T-helper 1 cell treated with Interleukin-12 subunit alpha and Interleukin-12 subunit beta and Interleukin-4 antibody, amounts not matched to agents 30 μg/mL and 1 μg/mL, for 36 hours (primary cell): Measurements from ENCODE around the gene MTHFD1L.
A peak's percentile ranks its signal among the peaks of the same experiment; 100 is the strongest.

ENCODE experiments used
- H3K27ac Mint-ChIP-seq: one replicate; pipeline ENCODE4 v1.8.0; 2021; ENCODE audit warnings: mild to moderate bottlenecking, mixed read lengths
- H3K27me3 Mint-ChIP-seq: one replicate; pipeline ENCODE4 v1.8.0; 2021; ENCODE audit warnings: low read depth, mixed read lengths
- H3K36me3 Mint-ChIP-seq: one replicate; pipeline ENCODE4 v1.8.0; 2021; ENCODE audit warnings: low read depth, mixed read lengths
- H3K4me1 Mint-ChIP-seq: one replicate; pipeline ENCODE4 v1.8.0; 2021; ENCODE audit warnings: low read depth, mixed read lengths
- H3K4me3 Mint-ChIP-seq: one replicate; pipeline ENCODE4 v1.8.0; 2021; ENCODE audit warnings: mild to moderate bottlenecking, moderate library complexity, mixed read lengths
- H3K9me3 Mint-ChIP-seq: one replicate; pipeline ENCODE4 v1.8.0; 2021; ENCODE audit warnings: mixed read lengths

Gene MTHFD1L

DNA sequence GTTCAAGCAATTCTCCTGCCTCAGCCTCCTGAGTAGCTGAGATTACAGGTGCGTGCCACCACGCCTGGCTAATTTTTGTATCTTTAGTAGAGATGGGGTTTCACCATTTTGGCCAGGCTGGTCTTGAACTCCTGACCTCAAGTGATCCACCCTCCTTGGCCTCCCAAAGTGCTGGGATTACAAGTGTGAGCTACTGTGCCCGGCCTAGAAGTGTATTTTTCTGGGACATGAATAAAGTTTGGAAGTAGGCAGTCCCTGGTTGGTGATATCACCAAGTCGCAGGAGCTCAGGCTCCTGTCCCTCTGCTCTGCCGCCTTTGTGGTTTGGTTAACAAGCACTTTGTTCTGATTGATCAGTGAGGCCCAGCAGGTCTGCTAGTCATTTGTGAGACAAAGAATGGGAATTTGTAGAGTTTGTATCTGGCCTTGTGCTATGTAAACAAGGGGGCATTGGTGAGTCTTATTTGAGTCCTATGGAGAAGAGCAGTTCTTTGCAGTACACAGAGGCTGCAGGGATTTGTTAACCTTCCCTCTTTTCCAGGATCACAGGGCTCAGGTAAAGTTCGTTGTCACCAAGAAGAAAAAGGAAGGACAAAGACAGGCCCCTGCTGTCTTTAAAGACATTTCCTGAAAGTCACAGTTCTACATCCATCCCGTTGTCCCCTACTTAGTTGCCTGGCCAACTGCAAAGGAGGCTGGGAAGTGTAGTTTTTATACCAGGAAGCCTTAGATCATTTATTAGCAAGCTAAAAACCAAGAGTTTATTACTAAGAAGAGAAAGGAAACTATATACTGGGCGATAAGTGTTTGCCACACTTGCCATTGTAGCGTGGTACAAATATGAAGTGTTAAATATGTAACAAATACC lies 13.1 kb downstream of the MTHFD1L start:
- H3K27me3 Mint-ChIP-seq: no peaks in the 10 kb centered on the region
- H3K36me3 Mint-ChIP-seq: peaks cover 10% of the 10 kb centered on the region
- no peaks in the 10 kb centered on the region for H3K9me3 Mint-ChIP-seq
- no peak overlapping the region for H3K27ac Mint-ChIP-seq
- H3K4me1 Mint-ChIP-seq: peaks cover 11% of the 10 kb centered on the region
- H3K4me3 Mint-ChIP-seq: no peak overlapping the region

DNA sequence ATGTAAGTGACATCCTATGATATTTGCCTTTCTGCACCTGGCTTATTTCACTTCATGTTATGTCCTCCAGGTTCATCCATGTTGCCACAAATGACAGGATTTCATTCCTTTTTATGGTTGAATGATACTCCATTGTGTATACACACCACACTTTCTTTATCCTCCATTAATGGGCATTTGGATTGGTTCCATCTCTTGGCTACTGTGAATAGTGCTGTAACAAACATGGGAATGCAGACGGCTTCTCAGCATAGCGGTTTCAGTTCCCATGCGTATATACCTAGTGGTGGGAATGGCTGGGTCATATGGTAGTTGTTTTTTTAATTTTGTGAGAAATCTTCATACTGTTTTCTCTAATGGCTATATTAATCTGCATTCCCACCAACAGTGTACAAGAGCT lies 14.8 kb downstream of the MTHFD1L start:
- H3K27ac Mint-ChIP-seq: no peak overlapping the region
- H3K4me3 Mint-ChIP-seq: no peak overlapping the region
- peaks cover 11% of the 10 kb centered on the region for H3K36me3 Mint-ChIP-seq
- H3K4me1 Mint-ChIP-seq: peaks cover 11% of the 10 kb centered on the region
- H3K9me3 Mint-ChIP-seq: no peaks in the 10 kb centered on the region
- H3K27me3 Mint-ChIP-seq: no peaks in the 10 kb centered on the region

DNA sequence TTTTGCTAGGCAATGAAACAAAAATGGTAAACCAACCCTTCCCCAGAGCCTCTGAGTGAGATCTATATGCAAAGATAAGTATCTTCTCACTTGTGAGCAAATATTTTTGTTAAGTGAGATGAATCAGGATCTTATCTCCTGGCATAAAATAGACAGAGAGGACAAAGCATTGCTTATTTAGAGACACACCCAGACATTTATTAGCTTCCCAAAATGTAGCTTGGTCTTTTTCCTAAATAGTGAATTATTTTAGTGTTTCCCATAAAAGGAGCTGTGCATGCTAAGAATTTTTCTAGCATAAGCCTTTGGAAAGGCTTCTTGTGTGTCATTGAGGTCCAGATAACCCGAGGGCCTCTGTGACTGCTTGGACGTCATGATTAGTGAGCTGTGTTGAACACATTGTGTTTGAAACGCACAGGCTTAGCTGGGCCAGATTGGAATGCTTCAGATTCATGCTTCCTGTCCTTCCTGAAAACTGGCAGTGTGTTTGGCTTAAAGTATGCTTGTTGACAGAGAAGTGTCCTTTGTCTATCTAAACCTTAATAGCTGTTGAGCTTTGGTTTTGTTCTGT lies 16.5 kb downstream of the MTHFD1L start:
- Mint-ChIP-seq H3K27ac (no peak overlapping the region), H3K4me3 (no peak overlapping the region), H3K4me1 (peaks cover 11% of the 10 kb centered on the region), H3K36me3 (peaks cover 12% of the 10 kb centered on the region), H3K27me3 (no peaks in the 10 kb centered on the region), H3K9me3 (no peaks in the 10 kb centered on the region)

DNA sequence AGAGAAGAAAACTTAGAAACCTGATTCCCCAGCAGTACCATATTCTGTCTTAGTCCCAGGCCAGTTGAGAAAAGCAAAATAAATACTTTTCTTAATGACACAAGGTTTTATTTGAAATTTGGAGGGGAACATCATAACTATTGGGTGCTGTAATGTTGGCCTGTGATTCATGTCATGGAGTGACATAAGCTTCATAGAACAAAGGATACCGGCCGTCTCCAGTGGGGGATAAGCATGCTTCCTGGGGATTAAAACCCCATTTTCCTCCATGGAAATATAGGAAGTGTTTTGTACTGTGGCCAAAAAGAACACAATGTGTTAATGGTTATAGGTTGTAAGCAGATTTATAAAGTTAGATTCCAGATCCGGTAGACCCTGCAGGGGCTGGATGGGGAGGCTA lies 18.0 kb downstream of the MTHFD1L start:
- Mint-ChIP-seq H3K9me3 (no peaks in the 10 kb centered on the region), H3K36me3 (peaks cover 24% of the 10 kb centered on the region), H3K4me1 (peaks cover 16% of the 10 kb centered on the region), H3K27me3 (no peaks in the 10 kb centered on the region), H3K4me3 (no peak overlapping the region), H3K27ac (no peak overlapping the region)

DNA sequence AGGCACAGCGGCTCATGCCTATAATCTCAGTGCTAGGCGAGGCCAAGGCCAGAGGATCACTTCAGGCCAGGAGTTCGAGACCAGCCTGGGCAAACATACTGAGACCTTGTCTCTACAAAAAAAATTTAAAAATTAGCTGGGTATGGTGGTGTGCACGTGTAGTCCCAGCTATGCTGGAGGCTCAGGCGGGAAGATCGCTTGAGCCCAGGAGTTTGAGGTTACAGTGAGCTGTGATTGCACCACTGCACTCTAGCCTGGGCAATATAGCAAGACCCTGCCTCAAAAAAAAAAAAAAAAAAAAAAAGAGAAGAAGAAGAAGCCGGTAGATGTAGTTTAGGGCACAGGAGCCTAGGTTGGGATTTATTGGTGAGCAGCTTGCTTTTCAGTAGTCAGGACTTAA lies 20.7 kb downstream of the MTHFD1L start:
- Mint-ChIP-seq H3K9me3 (no peaks in the 10 kb centered on the region), H3K4me1 (peaks cover 13% of the 10 kb centered on the region), H3K27ac (no peak overlapping the region), H3K36me3 (peaks cover 25% of the 10 kb centered on the region), H3K27me3 (no peaks in the 10 kb centered on the region), H3K4me3 (no peak overlapping the region)

DNA sequence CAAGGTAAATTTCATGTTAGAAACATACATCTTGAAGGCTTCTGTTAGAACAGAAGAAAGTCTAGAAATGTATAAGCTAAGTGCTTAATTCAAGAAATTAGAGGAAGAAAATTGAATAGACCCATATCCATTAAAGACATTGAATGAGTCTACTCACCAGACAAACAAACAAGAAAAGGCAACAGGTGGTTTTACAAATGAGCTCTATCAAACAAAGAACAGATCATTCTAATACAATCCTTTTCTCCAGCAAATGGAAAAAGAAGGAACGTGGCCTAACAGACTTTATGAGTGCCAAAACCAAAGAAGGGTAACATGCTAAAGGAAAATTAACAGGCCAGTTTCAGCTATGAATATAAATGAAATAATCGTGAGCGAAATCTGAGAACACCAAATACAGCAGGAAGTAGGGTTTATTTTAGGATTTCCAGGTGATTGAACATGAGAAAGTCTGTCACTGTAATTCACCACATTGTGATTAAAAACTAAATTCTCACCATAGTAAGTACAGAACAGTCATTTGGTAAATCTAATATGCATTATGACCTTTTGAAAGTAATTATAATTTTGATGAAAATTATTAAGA lies 22.6 kb downstream of the MTHFD1L start:
- H3K27ac Mint-ChIP-seq: no peak overlapping the region
- no peaks in the 10 kb centered on the region for H3K27me3 Mint-ChIP-seq
- H3K4me3 Mint-ChIP-seq: no peak overlapping the region
- peaks cover 7% of the 10 kb centered on the region for H3K4me1 Mint-ChIP-seq
- H3K36me3 Mint-ChIP-seq: peaks cover 27% of the 10 kb centered on the region
- no peaks in the 10 kb centered on the region for H3K9me3 Mint-ChIP-seq

DNA sequence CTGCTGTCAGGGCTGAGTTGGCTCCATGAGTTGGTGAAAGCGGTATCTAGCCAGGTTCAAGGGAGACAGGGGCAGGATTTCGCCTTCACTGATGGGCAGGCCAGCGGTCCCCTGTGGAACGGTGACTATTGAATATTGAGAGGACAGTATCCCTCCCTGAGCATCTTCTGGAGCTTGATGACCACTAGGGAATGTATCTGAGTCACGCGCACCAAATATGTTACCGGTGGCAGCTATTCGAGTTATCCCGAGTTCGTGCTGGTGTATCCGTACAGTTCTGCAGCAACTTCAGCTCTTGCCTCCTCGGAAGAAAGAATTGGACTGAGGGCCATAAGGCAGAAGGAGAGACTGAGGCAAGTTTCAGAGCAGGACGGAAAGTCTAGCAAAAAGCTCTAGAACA lies 24.8 kb downstream of the MTHFD1L start:
- Mint-ChIP-seq H3K27ac (no peak overlapping the region), H3K4me3 (no peak overlapping the region), H3K9me3 (no peaks in the 10 kb centered on the region), H3K36me3 (peaks cover 25% of the 10 kb centered on the region), H3K4me1 (peaks cover 20% of the 10 kb centered on the region), H3K27me3 (no peaks in the 10 kb centered on the region)

DNA sequence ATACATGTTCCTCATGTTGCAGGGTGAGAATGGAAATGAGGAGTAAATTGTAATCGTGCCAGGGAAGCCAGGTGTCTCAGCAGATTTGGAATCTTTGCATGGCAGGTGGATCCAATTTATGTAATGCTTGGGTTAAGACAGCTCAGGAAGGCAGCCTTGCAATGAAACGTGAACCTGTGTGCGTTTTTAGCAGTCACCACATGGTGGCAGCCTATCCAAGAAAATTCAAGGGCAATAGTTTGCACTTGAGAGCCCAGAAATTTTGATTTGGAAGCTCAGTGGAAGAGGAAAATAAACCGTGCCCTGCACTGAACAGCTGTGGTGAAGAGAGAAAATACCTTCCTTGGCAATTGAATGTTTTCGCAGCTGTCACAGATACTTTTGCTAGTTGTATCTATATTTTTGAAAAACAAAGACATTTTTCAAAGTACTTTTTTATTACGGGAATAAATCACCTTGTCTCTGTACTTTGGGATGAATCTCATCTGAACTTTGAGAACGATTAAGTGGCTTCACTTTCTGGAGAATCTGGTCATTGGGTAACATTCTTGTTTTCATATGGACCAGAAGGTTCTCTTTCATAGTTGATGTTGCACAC lies 26.5 kb downstream of the MTHFD1L start:
- Mint-ChIP-seq H3K27me3 (no peaks in the 10 kb centered on the region), H3K4me3 (no peak overlapping the region), H3K36me3 (peaks cover 26% of the 10 kb centered on the region), H3K4me1 (peaks cover 30% of the 10 kb centered on the region), H3K27ac (no peak overlapping the region), H3K9me3 (no peaks in the 10 kb centered on the region)

DNA sequence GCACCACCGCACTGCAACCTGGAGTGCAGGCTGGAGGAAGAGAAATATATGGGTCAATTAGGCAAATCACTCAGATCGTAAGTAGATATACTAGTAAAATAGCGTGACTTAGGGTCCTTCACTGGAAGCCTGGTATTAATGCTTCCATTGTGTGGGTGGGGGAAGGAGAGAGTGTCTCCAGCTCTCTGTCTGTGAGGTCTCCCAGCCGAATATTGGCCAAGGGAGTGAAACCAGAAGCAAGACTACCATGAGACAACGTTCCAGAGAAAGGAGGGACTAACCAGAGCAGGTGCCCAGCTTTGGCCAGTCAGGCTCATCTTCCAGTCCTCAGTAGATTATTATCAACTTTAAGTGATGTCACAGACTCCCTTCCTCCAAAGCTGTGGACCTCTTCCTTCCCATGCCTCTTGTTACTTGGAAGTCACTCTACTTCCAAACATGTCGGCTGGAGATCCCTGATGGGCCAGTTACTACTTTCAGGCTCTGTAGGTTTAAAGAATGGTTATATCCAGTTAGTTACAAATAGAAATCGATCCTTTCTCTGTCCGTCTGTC lies 28.8 kb downstream of the MTHFD1L start:
- peaks cover 15% of the 10 kb centered on the region for H3K36me3 Mint-ChIP-seq
- no peak overlapping the region for H3K27ac Mint-ChIP-seq
- no peaks in the 10 kb centered on the region for H3K27me3 Mint-ChIP-seq
- H3K9me3 Mint-ChIP-seq: no peaks in the 10 kb centered on the region
- H3K4me1 Mint-ChIP-seq: peaks cover 25% of the 10 kb centered on the region
- H3K4me3 Mint-ChIP-seq: no peak overlapping the region

DNA sequence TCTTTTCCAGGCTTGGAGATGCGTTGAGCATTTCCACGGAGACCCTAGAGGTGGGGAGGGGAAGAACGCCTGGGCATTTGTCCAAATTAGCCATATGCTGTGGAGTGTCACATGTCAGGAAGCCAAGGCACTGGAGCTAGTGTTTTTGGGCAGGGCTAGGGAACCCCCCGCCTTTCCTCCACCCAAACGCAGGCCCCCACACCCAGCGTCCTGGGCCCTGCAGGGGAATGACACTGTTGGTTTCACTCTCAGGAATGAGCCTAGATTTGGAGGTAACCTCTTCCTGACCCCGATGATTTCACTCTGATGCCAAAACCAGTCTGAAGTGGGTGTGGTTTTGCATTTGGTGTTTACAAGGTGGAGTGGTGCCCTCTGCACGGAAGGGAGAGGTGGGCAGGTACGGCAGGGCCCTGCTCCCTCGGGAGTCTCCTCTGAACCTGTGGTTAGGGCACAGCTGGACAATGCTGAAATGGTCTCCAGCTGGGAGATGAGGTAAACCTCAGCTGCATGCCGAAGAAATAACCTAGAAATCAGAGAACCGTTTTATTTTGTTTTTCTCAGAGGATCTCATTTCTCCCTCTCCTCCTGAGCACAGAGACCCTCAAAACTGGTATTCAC lies 29.5 kb downstream of the MTHFD1L start:
- Mint-ChIP-seq H3K4me3 (no peak overlapping the region), H3K36me3 (peaks cover 14% of the 10 kb centered on the region), H3K27ac (peak overlapping the region; percentile 71), H3K4me1 (peaks cover 25% of the 10 kb centered on the region), H3K9me3 (no peaks in the 10 kb centered on the region), H3K27me3 (no peaks in the 10 kb centered on the region)

DNA sequence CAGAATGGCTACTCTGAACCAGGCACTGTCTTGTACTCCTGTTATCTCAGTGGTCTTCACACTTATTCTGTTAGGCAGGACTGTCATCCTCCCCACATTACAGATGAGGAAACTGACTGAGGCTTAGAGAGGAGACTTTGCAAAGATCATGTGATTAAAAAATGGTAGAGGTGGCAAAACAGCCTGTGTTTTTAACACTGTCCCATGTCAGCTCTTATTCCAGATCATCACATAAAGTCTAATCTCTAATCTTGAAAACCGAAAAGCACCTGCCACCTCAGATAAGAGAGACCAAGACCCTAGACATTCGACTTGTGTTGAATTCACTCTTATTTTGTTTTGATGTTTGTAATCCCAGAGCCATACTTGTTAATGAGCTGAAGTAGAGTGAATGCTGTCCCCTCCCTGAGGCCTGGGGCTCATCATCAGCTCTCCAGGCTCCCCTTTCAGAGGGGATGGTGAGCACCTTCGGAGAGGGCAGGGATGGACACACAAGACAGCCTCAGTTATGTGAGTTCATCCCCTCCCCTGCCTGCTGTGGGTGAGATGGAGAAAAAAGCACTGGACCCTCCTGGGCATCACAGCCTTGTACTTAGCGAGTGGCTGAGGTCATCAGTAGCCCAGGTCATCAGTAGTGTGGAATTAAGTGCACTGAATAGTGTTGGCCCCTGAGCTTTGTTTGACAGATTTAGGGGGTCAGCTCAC lies 30.6 kb downstream of the MTHFD1L start:
- Mint-ChIP-seq H3K27me3 (no peaks in the 10 kb centered on the region), H3K9me3 (no peaks in the 10 kb centered on the region), H3K27ac (peak overlapping the region; percentile 31), H3K36me3 (peaks cover 9% of the 10 kb centered on the region), H3K4me1 (peaks cover 25% of the 10 kb centered on the region), H3K4me3 (no peak overlapping the region)

DNA sequence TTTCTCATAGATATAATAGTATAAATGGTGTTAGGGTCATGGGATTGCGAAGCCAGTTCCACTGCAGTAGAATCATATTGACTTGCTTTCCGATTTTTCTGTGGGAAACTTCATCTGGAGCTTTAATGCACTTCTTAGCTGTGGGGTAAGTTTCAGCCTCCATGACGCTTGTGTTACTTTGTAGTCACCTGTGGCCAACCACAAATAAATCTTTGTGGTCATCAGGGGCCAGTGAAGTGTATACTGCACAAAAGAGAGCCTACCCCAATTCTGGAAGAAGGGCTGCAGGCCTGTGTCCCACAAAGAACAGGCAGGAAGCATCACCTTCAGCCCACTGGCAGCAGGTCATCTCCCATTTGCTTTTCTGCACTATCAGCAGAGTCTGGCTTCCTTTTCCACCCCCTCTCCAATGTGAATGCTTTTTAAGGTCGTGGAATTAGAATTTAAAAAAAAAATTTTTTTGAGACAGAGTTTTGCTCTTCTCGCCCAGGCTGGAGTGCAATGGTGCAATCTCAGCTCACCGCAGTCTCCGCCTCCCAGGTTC lies 32.0 kb downstream of the MTHFD1L start:
- Mint-ChIP-seq H3K27me3 (no peaks in the 10 kb centered on the region), H3K36me3 (peaks cover 9% of the 10 kb centered on the region), H3K4me3 (no peak overlapping the region), H3K27ac (no peak overlapping the region), H3K9me3 (no peaks in the 10 kb centered on the region), H3K4me1 (peaks cover 23% of the 10 kb centered on the region)

DNA sequence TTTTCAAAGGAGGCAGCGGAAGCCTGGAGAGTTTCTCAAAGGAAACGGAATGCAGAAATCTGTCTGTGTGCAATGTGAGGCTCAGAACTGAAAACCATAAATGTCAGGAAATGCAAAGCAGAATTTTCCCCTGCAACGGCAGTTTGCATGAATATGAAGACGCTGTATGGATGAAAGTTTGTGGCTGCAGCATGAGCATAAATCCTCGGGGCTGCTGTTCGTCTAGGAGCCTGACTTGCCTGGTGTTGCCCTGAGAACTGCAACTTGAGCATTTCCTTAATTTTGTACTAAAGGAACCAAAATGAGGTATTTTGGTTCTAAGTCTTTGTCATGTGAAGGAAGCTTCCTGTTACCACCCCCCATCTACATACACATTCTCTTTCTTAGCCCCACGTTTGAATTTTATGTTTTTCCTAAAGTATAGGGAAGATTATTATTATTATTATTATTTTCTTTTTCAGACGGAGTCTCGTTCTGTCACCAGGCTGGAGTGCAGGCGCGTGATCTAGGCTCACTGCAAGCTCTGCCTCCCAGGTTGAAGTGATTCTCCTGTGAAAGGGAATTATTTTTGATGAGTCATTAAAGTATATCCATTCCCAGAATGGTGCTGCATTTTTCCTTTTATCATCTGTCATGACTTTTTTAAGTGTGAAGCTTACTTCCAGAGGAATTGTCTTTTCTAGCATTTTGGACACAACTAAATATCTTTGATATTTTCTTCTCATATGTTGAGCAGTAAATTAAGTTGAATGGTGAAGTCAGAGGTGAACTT lies 33.1 kb downstream of the MTHFD1L start:
- H3K36me3 Mint-ChIP-seq: peaks cover 7% of the 10 kb centered on the region
- no peak overlapping the region for H3K27ac Mint-ChIP-seq
- no peak overlapping the region for H3K4me3 Mint-ChIP-seq
- H3K27me3 Mint-ChIP-seq: no peaks in the 10 kb centered on the region
- H3K4me1 Mint-ChIP-seq: peaks cover 23% of the 10 kb centered on the region
- H3K9me3 Mint-ChIP-seq: no peaks in the 10 kb centered on the region
